Prostate gland (tissue), 2 donors: Measurements from ENCODE around the gene IRF2BP1. TPM values are rescaled to one million over a fixed set of nuclear protein-coding genes. Genes with fewer than 3 reads are reported as not detected.
A peak's percentile ranks its signal among the peaks of the same experiment; 100 is the strongest.

Source experiments
- DNase-seq: peaks from one replicate; pipeline ENCODE4 v3.0.0-alpha.2; 2019; ENCODE audit warnings: low spot score
- H3K27ac ChIP-seq, 2 donors: fragments of 200-600 bp; sonication (generic); 2 replicates each; pipeline ENCODE4 v1.5.1; 2017 to 2019
- H3K27me3 ChIP-seq: fragments of 200-600 bp; sonication (generic); replicated peaks from 2 replicates; pipeline ENCODE4 v1.5.1; 2019; ENCODE audit not compliant: insufficient read depth
- H3K36me3 ChIP-seq, 2 donors: fragments of 200-600 bp; sonication (generic); 1 replicate in 1 of 2; 2 replicates in 1 of 2; pipeline versions ENCODE4 v1.5.1 to v1.8.1; 2017 to 2019
- H3K4me1 ChIP-seq: fragments of 200-600 bp; sonication (generic); replicated peaks from 2 replicates; pipeline ENCODE4 v1.5.1; 2019
- H3K4me3 ChIP-seq, 2 donors: fragments of 200-600 bp; sonication (generic); 2 replicates each; pipeline ENCODE4 v1.5.1; 2017 to 2019
- H3K9me3 ChIP-seq: fragments of 200-600 bp; sonication (generic); 2 replicates; pipeline ENCODE4 v1.5.1; 2017
- CTCF ChIP-seq, 4 experiments: fragments of 200-600 bp in 2 of 4; fragments of 450-650 bp in 2 of 4; sonication (generic) in 2 of 4; IDR thresholded peaks; 1 replicate in 3 of 4; 2 replicates in 1 of 4; pipeline ENCODE4 v1.5.1; 2016 to 2019; ENCODE audit warnings: antibody characterized with exemption in 4 of 4, mild to moderate bottlenecking in 2 of 4, moderate library complexity in 2 of 4
- POLR2A ChIP-seq: fragments of 450-650 bp; IDR thresholded peaks from one replicate; pipeline ENCODE4 v1.6.1; 2016; ENCODE audit warnings: antibody characterized with exemption, mild to moderate bottlenecking
- POLR2AphosphoS5 ChIP-seq: sonication (generic); formaldehyde crosslinking; IDR thresholded peaks from one replicate; pipeline ENCODE4 v1.6.1; 2017; ENCODE audit warnings: antibody characterized with exemption
- WGBS: methylation state at CpG from one replicate; pipeline ENCODE4 v1.1.5; 2018; 5-methylcytosine and 5-hydroxymethylcytosine counted together
- intact Hi-C: fragments of 100-400 bp; cut with DNase I; formaldehyde crosslinking; loops from one replicate; pipeline ENCODE4 v1.14.2; 2022
- total RNA-seq, 2 donors: library from RNA; depleted of rRNA; stranded (reverse); fragments of >200 nt; gene quantifications; one replicate each; pipeline ENCODE4 v1.1.0, GENCODE V29; 2016

IRF2BP1 gene
- total RNA-seq, 2 donors from 2014 or later, result 55.5 to 63.0 TPM

GRCh38 chr19:45862271-45862563 is 23.7 kb downstream of the IRF2BP1 start:
- H3K27me3 ChIP-seq, result no peaks in the 10 kb centered on the region
- intact Hi-C loops, result loop anchor here (2.0 kb wide), 1 partner anchor 25 kb away; the partner anchor contains the start of gene IRF2BP1
- H3K36me3 ChIP-seq, result no peaks in the 10 kb centered on the region
- DNase-seq, result no peak
- peak overlapping the region; percentile 89 to 90 for H3K4me3 ChIP-seq
- H3K4me1 ChIP-seq, result peaks cover 3% of the 10 kb centered on the region
- TF ChIP-seq POLR2AphosphoS5 (peak; percentile 54), POLR2A (no peak), CTCF (IDR thresholded peaks at IDR 0.05) (peak in 1 of 4 experiments; percentile 12)
- WGBS, result under 1% methylated on average over 11 of the region's 11 CpGs
- no peaks in the 10 kb centered on the region for H3K9me3 ChIP-seq
- peak overlapping the region; percentile 91 to 94 for H3K27ac ChIP-seq

DNA sequence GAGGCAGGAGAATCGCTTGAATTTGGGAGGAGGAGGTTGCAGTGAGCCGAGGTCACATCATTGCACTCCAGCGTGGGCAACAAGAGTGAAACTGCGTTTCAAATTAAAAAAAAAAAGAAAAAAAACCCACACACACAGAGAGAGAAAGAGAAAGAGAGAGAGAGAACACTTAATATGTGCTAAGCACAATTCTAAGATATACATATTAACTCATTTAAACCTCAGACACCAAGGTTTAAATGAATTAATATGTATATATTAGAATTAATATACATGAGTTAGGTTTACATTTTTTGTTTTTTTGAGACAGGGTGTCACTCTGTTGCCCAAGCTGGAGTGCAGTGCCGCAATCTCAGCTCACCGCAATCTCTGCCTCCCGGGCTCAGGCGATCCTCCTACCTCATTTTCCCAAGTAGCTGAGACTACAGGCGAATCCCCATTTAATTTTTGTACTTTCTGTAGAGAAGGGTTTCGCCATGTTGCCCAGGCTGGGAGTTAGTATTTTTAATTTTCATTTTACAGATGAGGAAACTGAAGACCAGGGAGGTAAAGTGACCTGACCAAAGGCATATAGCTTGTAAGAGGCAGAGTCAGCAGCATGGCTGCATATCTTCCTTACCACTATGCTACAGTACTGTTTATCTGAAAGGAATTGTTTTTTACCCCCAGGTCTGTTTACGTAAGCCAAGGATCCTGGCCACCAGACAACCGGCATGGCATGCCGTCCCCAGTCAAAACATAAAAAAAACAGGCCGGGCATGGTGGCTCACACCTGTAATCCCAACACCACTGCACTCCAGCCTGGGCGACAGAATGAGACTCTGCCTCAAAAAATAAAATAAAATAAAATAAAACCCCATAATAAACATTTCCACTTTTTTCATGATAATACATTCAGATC is 25.3 kb downstream of the IRF2BP1 start:
- no peak for TF ChIP-seq CTCF (IDR thresholded peaks at IDR 0.05)
- Histone ChIP-seq H3K4me3 (no peak overlapping the region), H3K36me3 (no peaks in the 10 kb centered on the region), H3K4me1 (peaks cover 3% of the 10 kb centered on the region), H3K9me3 (no peaks in the 10 kb centered on the region), H3K27me3 (no peaks in the 10 kb centered on the region), H3K27ac (no peak overlapping the region)
- intact Hi-C loops, result no loop called here
- 87% methylated on average over 15 of the region's 15 CpGs for WGBS
- DNase-seq, result no peak

GRCh38 chr19:45854167-45854778 is 31.7 kb downstream of the IRF2BP1 start:
- Histone ChIP-seq H3K36me3 (peaks cover 8 to 10% of the 10 kb centered on the region in 2 donors), H3K4me1 (no peaks in the 10 kb centered on the region), H3K27me3 (no peaks in the 10 kb centered on the region), H3K27ac (no peak overlapping the region), H3K9me3 (no peaks in the 10 kb centered on the region), H3K4me3 (no peak overlapping the region)
- DNase-seq, result no peak
- 96% methylated on average over 16 of the region's 16 CpGs for WGBS
- TF ChIP-seq CTCF (IDR thresholded peaks at IDR 0.05) (no peak), POLR2A (no peak), POLR2AphosphoS5 (no peak)
- intact Hi-C loops, result no loop called here

DNA sequence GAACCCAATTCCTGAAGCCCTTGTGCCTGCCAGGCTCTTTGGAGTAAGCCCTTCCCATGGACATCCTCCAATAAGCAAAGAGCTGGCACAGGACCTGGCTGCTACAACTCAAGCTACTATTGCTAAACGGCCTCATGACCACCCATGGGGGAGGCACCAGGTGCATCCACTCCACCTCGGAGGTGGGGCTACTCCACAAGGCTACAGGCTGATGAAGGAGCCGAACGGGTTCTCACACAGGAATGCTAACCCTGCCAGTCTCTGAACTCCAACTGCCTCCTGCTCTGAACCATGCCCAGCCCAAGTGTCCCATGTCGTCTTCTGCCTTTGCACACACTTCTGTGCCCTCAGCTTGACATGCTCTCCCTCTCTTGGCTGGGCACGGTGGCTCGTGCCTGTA is 33.0 kb downstream of the IRF2BP1 start:
- no peaks in the 10 kb centered on the region for H3K27me3 ChIP-seq

More for the DNA sequence above, 33.0 kb downstream of the IRF2BP1 start:
- WGBS, result 66% methylated on average over 7 of the region's 7 CpGs
- no peak for DNase-seq
- intact Hi-C loops, result no loop called here
- Histone ChIP-seq H3K4me1 (no peaks in the 10 kb centered on the region), H3K4me3 (no peak overlapping the region), H3K36me3 (peaks cover 8 to 16% of the 10 kb centered on the region in 2 donors), H3K9me3 (no peaks in the 10 kb centered on the region), H3K27ac (no peak overlapping the region)
- TF ChIP-seq POLR2A (no peak), POLR2AphosphoS5 (no peak), CTCF (IDR thresholded peaks at IDR 0.05) (no peak)
